Smooth muscle cell of the brain vasculature (primary cell): ENCODE results near the gene ELF1.
"Not testable (repeated sequence)": the region's sequence is repeated elsewhere in the genome, so short reads cannot be mapped to it uniquely, and the experiment has no call there.

ENCODE experiments used
- DNase-seq: peaks from one replicate; pipeline ENCODE4 v3.0.0-alpha.2; 2012; ENCODE audit warnings: low read depth, low spot score

Gene ELF1

DNA sequence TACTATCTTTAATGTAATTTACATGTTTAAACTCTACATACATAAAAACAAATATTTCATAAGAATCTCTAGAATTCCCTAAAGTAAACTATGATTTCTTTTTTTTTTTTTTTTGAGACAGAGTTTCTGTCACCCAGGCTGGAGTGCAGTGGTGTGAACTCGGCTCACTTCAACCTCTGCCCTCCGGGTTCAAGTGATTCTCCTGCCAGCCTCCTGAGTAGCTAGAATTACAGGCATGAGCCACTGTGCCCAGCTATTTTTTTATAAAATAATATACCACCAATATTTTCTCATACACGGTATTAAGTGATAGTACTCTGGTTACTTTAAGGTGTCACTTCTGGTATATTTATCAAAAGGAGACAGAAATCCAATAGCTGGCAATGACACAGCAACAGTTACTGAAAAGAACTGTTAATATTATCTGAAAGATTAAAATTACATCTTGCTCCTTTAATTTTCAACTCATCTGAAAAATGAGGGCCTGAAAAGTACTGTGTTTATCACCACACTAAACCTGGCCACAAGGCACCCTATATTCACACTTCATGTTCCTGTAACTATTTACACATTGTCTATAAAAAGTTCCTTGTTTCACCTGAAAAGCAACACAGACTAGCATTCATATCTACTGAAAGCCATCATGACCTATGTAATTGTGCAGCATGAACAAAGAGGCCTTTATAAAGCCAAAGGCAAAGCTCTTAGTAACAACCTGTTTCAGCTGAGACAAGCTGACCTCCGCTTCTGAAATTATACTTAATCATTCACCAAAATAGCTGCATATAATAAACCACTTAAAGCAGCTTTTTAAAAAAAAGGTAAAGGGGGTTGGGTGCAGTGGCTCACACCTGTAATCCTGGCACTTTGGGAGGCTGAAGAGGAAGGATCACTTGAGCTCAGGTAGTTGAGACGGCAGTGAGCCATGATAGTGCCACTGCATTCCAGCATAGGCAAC lies 123.6 kb downstream of the ELF1 start:
- no peak for DNase-seq

DNA sequence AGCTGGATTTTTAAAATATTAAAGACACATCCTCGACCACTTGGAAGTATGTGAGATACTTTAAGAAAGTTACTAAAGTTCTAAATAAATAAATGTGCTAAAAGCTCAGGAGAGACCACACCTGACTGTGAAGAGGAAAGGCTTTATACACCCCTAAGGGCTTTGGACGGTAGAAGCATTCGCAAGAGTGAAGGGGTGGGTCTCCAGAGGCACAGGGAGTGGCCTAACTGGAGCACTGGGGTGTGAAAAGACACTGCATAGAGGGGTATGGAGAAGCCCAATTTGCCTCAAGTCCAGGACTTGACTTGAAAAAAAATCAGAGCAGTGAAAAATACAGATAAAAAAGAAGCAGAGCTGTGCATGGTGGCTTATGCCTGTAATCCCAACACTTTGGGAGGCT lies 125.5 kb downstream of the ELF1 start:
- not testable (repeated sequence) for DNase-seq

DNA sequence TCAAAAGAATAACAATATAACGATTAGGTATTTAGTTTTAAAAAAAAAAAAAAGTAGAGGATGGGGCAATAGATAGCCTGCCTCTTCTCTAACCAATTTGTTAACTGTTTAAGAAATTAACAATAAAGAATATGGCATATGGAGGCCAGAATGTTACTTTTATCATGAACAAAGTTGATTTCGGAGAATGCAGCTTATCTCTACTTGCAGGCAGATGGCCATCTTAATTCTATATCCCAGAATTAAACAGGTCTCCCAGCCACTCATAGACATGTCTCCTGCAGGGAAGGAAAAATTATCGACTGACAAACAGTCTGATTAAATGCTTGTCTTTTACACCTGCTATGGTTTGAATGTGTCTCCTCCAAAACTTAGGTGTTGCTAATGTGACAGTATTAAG lies 133.1 kb downstream of the ELF1 start:
- DNase-seq: no peak

DNA sequence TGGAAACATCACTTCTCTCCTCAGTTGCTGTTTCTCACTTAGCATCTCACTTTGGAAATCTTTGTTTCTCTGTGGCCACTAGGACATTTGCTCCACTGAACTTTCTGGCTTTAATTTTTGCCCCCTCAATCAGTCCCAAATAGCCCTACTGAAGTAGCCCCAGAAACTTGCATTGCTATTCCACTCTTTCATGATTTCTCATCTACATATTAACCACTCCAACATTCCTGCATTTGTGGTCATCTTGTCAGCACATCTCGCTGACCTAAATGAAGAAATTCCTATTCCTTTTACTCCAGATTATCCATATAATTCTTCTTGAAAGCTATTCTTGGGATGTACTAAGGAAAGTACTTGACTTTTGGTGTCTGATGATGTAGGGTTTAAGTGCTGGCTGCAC lies 134.9 kb downstream of the ELF1 start:
- not testable (repeated sequence) for DNase-seq
